Measurements from ENCODE around the gene BATF2. TPM values are rescaled to one million over a fixed set of nuclear protein-coding genes. Genes with fewer than 3 reads are reported as not detected.
A peak's percentile ranks its signal among the peaks of the same experiment; 100 is the strongest.

BATF2 gene, protein sequence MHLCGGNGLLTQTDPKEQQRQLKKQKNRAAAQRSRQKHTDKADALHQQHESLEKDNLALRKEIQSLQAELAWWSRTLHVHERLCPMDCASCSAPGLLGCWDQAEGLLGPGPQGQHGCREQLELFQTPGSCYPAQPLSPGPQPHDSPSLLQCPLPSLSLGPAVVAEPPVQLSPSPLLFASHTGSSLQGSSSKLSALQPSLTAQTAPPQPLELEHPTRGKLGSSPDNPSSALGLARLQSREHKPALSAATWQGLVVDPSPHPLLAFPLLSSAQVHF
- 0.17 TPM for polyA plus RNA-seq (2013, experiment 1 of 2)
- polyA plus RNA-seq (2013, experiment 2 of 2): 0.18 TPM

DNA sequence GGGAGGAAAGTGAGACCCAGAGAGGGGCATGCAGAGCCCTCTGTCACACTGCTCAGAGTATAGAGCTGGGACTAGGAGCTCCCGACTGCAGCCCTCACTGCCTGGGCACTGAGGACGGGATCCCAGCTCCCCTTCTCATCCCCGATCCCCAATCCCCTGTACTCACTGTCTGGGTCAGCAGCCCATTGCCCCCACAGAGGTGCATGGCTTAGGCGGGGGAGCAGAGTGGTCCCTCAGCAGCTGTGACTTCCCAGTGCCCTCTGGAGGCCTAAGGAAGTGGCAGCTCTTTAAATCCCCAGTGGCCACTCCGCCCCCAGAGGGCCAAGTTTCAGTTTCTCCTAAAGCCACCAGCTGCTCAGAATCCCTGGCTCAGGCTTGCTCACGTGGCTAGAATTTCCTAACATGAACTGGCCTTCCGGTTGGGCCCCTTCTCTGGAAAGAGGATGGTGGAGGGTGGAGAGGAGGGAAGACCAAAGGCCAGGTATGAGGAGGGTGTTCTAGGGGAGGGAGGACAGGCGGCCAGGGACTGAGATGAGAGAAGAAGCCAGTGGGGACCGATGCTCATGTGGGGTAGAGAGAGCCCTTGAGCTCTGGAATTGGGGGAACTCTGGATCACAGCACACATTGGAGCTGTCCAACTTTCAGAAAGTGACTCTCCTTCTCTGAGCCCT is at the start of gene BATF2:
TSS of gene BATF2 (minus strand) at position 262 of the 671 bp plus-strand sequence. CDS start at position 205, 57 bp downstream.
- Histone ChIP-seq H3K14ac (ENCODE audit: low read length) (no peak within 1 kb of the TSS), H2BK15ac (ENCODE audit: low read length) (no peak within 1 kb of the TSS), H3K18ac (ENCODE audit: low read length) (peak within 1 kb of the TSS; percentile 0), H3K9ac (ENCODE audit: low read depth, low read length, poor library complexity) (no peak within 1 kb of the TSS), H2BK12ac (ENCODE audit: low read length) (no peak within 1 kb of the TSS), H3K4ac (ENCODE audit: low read length) (no peak within 1 kb of the TSS), H4K91ac (ENCODE audit: low read depth, low read length, poor library complexity) (no peak within 1 kb of the TSS), H3K9me3 (replicated peaks in 1 of 2; ENCODE audit: control insufficient read depth in 2 of 2, insufficient read depth in 1 of 2, low read depth in 1 of 2, low read length in 2 of 2) (no peaks in the 10 kb centered on the region), H3K36me3 (replicated peaks in 1 of 2; ENCODE audit: control insufficient read depth in 2 of 2, insufficient read depth in 2 of 2, low read length in 2 of 2) (no peaks in the 10 kb centered on the region), H3K4me3 (ENCODE audit: low read length in 2 of 2) (peak within 1 kb of the TSS in 1 of 2 donors; percentile 14), H3K79me1 (ENCODE audit: low read depth, low read length) (no peaks in the 10 kb centered on the region), H2BK120ac (ENCODE audit: low read depth, low read length) (no peak within 1 kb of the TSS), H4K8ac (ENCODE audit: low read depth, low read length) (no peak within 1 kb of the TSS), H2BK5ac (ENCODE audit: low read length) (no peak within 1 kb of the TSS), H3K4me1 (ENCODE audit: control insufficient read depth in 2 of 2, insufficient read depth in 1 of 2, low read depth in 1 of 2, low read length in 2 of 2) (peaks cover 4 to 5% of the 10 kb centered on the region in 2 donors), H2AK5ac (ENCODE audit: low read depth, low read length) (no peak within 1 kb of the TSS), H3K23ac (ENCODE audit: low read depth, low read length, poor library complexity) (no peak within 1 kb of the TSS), H2AFZ (ENCODE audit: low read length) (peak within 1 kb of the TSS; percentile 90), H3K27ac (replicated peaks; ENCODE audit: low read length) (no peak within 1 kb of the TSS), H3K4me2 (ENCODE audit: insufficient read depth, low read length, poor library complexity, severe bottlenecking) (no peak within 1 kb of the TSS), H3K27me3 (ENCODE audit: control insufficient read depth in 3 of 3, insufficient read depth in 3 of 3, low read depth in 1 of 3, low read length in 3 of 3) (peaks cover 0 to 4% (median 0%) of the 10 kb centered on the region in 3 experiments)
- peak; percentile 51 for DNase-seq (ENCODE audit: low spot score)
- no CpG with 5 or more reads among the region's 9 CpGs for WGBS, 2 donors (ENCODE audit: extremely low coverage in 2 of 2, insufficient read length in 2 of 2, insufficient replicate concordance in 1 of 2)

DNA sequence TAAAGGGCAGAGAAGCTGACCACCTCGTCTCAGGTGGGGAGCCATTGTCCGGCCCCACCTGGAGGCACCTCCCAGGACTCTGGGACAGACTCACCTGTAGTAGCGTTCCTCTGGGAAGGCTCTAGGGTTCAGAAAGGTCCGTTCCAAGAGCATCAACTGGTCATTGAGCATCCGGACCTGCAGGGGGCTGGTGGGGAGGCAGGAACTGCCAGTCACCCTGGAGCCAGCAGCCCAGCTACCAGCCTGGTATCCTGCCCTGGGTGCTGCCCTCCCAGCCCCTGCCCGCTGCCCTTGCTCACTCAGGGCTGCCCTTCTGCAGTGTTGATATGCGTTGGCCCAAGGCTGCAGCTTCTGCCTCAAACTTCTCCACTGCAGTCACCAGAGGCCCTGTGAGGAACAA is 49.0 kb upstream of the BATF2 start:
- Histone ChIP-seq H3K36me3 (replicated peaks in 1 of 2; ENCODE audit: control insufficient read depth in 2 of 2, insufficient read depth in 2 of 2, low read length in 2 of 2) (peaks cover 21 to 40% of the 10 kb centered on the region in 2 donors), H3K4me3 (ENCODE audit: low read length in 2 of 2) (no peak overlapping the region), H3K27ac (replicated peaks; ENCODE audit: low read length) (no peak overlapping the region), H2BK120ac (ENCODE audit: low read depth, low read length) (no peak overlapping the region), H4K91ac (ENCODE audit: low read depth, low read length, poor library complexity) (no peak overlapping the region), H3K9me3 (replicated peaks in 1 of 2; ENCODE audit: control insufficient read depth in 2 of 2, insufficient read depth in 1 of 2, low read depth in 1 of 2, low read length in 2 of 2) (no peaks in the 10 kb centered on the region), H3K4me1 (ENCODE audit: control insufficient read depth in 2 of 2, insufficient read depth in 1 of 2, low read depth in 1 of 2, low read length in 2 of 2) (peaks cover 0 to 1% of the 10 kb centered on the region in 2 donors), H2BK12ac (ENCODE audit: low read length) (no peak overlapping the region), H3K14ac (ENCODE audit: low read length) (no peak overlapping the region), H3K79me1 (ENCODE audit: low read depth, low read length) (peaks cover 6% of the 10 kb centered on the region), H3K9ac (ENCODE audit: low read depth, low read length, poor library complexity) (no peak overlapping the region), H3K23ac (ENCODE audit: low read depth, low read length, poor library complexity) (no peak overlapping the region), H2BK5ac (ENCODE audit: low read length) (no peak overlapping the region), H3K18ac (ENCODE audit: low read length) (no peak overlapping the region), H3K27me3 (ENCODE audit: control insufficient read depth in 3 of 3, insufficient read depth in 3 of 3, low read depth in 1 of 3, low read length in 3 of 3) (peaks cover 0 to 4% (median 0%) of the 10 kb centered on the region in 3 experiments), H3K4ac (ENCODE audit: low read length) (no peak overlapping the region), H4K8ac (ENCODE audit: low read depth, low read length) (no peak overlapping the region), H2BK15ac (ENCODE audit: low read length) (no peak overlapping the region), H3K4me2 (ENCODE audit: insufficient read depth, low read length, poor library complexity, severe bottlenecking) (no peak overlapping the region), H2AFZ (ENCODE audit: low read length) (no peak overlapping the region), H2AK5ac (ENCODE audit: low read depth, low read length) (no peak overlapping the region)
- no peak for DNase-seq (ENCODE audit: low spot score)
- no CpG with 5 or more reads among the region's 7 CpGs for WGBS, 2 donors (ENCODE audit: extremely low coverage in 2 of 2, insufficient read length in 2 of 2, insufficient replicate concordance in 1 of 2)

DNA sequence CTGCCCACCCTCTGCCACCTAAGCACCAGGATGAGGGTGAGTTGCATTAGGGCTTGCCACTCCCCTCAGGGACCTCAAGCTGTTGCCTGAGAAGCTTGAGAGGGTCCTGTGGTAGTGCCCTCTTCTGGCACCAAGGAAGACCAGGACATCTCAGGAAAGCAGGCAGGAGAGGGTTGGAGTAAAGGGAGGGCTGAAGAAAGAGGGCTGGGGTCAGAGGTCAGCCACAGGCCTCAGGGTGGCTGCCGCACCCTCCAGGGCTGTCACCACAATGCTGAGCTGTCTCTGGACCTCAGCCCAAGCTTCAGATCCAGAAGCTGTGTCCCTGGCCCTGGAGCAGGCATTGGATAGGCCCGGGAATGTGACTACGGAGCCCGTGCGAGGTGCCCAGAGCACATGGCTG is 48.3 kb upstream of the BATF2 start:
- H3K36me3 ChIP-seq (replicated peaks in 1 of 2; ENCODE audit: control insufficient read depth in 2 of 2, insufficient read depth in 2 of 2, low read length in 2 of 2): peaks cover 21 to 40% of the 10 kb centered on the region in 2 donors
- no peak overlapping the region for H2BK15ac ChIP-seq (ENCODE audit: low read length)
- no peak overlapping the region for H2AK5ac ChIP-seq (ENCODE audit: low read depth, low read length)
- no peak overlapping the region for H3K14ac ChIP-seq (ENCODE audit: low read length)
- H3K4me3 ChIP-seq (ENCODE audit: low read length in 2 of 2): peak overlapping the region in 1 of 2 donors; percentile 45
- WGBS, 2 donors (ENCODE audit: extremely low coverage in 2 of 2, insufficient read length in 2 of 2, insufficient replicate concordance in 1 of 2): no CpG with 5 or more reads among the region's 5 CpGs
- DNase-seq (ENCODE audit: low spot score): no peak
- H3K4me2 ChIP-seq (ENCODE audit: insufficient read depth, low read length, poor library complexity, severe bottlenecking): no peak overlapping the region
- H4K8ac ChIP-seq (ENCODE audit: low read depth, low read length): no peak overlapping the region
- peaks cover 6% of the 10 kb centered on the region for H3K79me1 ChIP-seq (ENCODE audit: low read depth, low read length)
- no peak overlapping the region for H2BK5ac ChIP-seq (ENCODE audit: low read length)
- H3K27me3 ChIP-seq (ENCODE audit: control insufficient read depth in 3 of 3, insufficient read depth in 3 of 3, low read depth in 1 of 3, low read length in 3 of 3): peaks cover 0 to 4% (median 0%) of the 10 kb centered on the region in 3 experiments
- H2AFZ ChIP-seq (ENCODE audit: low read length): no peak overlapping the region
- no peak overlapping the region for H2BK12ac ChIP-seq (ENCODE audit: low read length)
- H2BK120ac ChIP-seq (ENCODE audit: low read depth, low read length): no peak overlapping the region
- no peak overlapping the region for H3K23ac ChIP-seq (ENCODE audit: low read depth, low read length, poor library complexity)
- H3K9me3 ChIP-seq (replicated peaks in 1 of 2; ENCODE audit: control insufficient read depth in 2 of 2, insufficient read depth in 1 of 2, low read depth in 1 of 2, low read length in 2 of 2): no peaks in the 10 kb centered on the region
- H3K27ac ChIP-seq (replicated peaks; ENCODE audit: low read length): no peak overlapping the region
- H3K4me1 ChIP-seq (ENCODE audit: control insufficient read depth in 2 of 2, insufficient read depth in 1 of 2, low read depth in 1 of 2, low read length in 2 of 2): peaks cover 2 to 3% of the 10 kb centered on the region in 2 donors
- H3K9ac ChIP-seq (ENCODE audit: low read depth, low read length, poor library complexity): peak overlapping the region; percentile 24
- H3K18ac ChIP-seq (ENCODE audit: low read length): no peak overlapping the region
- no peak overlapping the region for H4K91ac ChIP-seq (ENCODE audit: low read depth, low read length, poor library complexity)
- H3K4ac ChIP-seq (ENCODE audit: low read length): no peak overlapping the region

DNA sequence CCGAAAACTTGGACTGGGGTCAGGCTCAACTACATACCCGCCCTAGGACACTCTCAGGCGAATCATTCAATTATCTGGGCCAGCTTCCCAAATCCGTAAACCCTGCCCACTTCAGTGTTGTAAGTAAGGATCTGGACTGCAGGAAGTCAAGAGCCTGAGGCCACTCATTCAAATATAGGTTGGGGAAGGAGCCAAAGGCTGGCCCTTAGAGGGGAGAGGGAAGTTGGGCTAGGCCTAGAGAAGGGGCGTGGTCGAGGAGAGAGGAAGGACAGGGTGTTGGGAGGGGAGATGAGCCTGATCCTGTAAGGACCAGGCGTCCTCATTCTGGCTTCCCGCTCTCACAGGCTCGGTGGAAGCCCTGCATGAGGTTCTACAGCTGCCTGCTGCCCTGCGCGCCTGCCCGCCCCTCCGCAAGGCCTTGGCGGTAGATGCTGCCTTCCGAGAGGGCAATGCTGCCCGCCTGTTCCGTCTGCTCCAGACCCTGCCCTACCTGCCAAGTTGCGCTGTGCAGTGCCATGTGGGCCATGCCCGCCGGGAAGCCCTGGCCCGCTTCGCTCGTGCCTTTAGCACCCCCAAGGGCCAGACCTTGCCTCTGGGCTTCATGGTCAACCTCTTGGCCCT is 47.2 kb upstream of the BATF2 start:
- Histone ChIP-seq H2AK5ac (ENCODE audit: low read depth, low read length) (no peak overlapping the region), H2BK120ac (ENCODE audit: low read depth, low read length) (no peak overlapping the region), H3K9me3 (replicated peaks in 1 of 2; ENCODE audit: control insufficient read depth in 2 of 2, insufficient read depth in 1 of 2, low read depth in 1 of 2, low read length in 2 of 2) (no peaks in the 10 kb centered on the region), H3K4ac (ENCODE audit: low read length) (no peak overlapping the region), H4K8ac (ENCODE audit: low read depth, low read length) (peak overlapping the region; percentile 72), H2BK5ac (ENCODE audit: low read length) (no peak overlapping the region), H2BK12ac (ENCODE audit: low read length) (no peak overlapping the region), H3K9ac (ENCODE audit: low read depth, low read length, poor library complexity) (peak overlapping the region; percentile 67), H4K91ac (ENCODE audit: low read depth, low read length, poor library complexity) (no peak overlapping the region), H3K23ac (ENCODE audit: low read depth, low read length, poor library complexity) (peak overlapping the region; percentile 48), H3K4me1 (ENCODE audit: control insufficient read depth in 2 of 2, insufficient read depth in 1 of 2, low read depth in 1 of 2, low read length in 2 of 2) (peaks cover 2 to 3% of the 10 kb centered on the region in 2 donors), H3K4me2 (ENCODE audit: insufficient read depth, low read length, poor library complexity, severe bottlenecking) (no peak overlapping the region), H3K27ac (replicated peaks; ENCODE audit: low read length) (no peak overlapping the region), H3K79me1 (ENCODE audit: low read depth, low read length) (peaks cover 6% of the 10 kb centered on the region), H3K18ac (ENCODE audit: low read length) (no peak overlapping the region), H3K14ac (ENCODE audit: low read length) (no peak overlapping the region), H3K36me3 (replicated peaks in 1 of 2; ENCODE audit: control insufficient read depth in 2 of 2, insufficient read depth in 2 of 2, low read length in 2 of 2) (peaks cover 21 to 46% of the 10 kb centered on the region in 2 donors), H3K4me3 (ENCODE audit: low read length in 2 of 2) (no peak overlapping the region), H2BK15ac (ENCODE audit: low read length) (no peak overlapping the region), H2AFZ (ENCODE audit: low read length) (no peak overlapping the region), H3K27me3 (ENCODE audit: control insufficient read depth in 3 of 3, insufficient read depth in 3 of 3, low read depth in 1 of 3, low read length in 3 of 3) (peaks cover 0 to 4% (median 0%) of the 10 kb centered on the region in 3 experiments)
- no CpG with 5 or more reads among the region's 23 CpGs for WGBS, 2 donors (ENCODE audit: extremely low coverage in 2 of 2, insufficient read length in 2 of 2, insufficient replicate concordance in 1 of 2)
- no peak for DNase-seq (ENCODE audit: low spot score)

All from neuronal stem cell (in vitro differentiated cells).